HG03457 (cell line): ENCODE results near the gene USP37.

Experiments
- ATAC-seq: cut with Tn5 transposase; IDR thresholded peaks from one replicate; pipeline ENCODE4 v1.9.1; 2021; ENCODE audit warnings: moderate number of reproducible peaks; ENCODE audit not compliant: unreplicated experiment

Gene USP37

DNA sequence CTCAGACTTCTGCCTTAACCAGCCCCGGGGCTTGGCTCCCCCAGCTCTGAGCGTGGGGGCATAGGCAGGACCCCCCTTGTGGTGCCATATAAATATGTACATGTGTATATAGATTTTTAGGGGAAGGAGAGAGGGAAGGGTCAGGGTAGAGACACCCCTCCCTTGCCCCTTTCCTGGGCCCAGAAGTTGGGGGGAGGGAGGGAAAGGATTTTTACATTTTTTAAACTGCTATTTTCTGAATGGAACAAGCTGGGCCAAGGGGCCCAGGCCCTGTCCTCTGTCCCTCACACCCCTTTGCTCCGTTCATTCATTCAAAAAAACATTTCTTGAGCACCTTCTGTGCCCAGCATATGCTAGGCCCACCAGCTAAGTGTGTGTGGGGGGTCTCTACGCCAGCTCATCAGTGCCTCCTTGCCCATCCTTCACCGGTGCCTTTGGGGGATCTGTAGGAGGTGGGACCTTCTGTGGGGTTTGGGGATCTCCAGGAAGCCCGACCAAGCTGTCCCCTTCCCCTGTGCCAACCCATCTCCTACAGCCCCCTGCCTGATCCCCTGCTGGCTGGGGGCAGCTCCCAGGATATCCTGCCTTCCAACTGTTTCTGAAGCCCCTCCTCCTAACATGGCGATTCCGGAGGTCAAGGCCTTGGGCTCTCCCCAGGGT is 162.9 kb downstream of the USP37 start:
- ATAC-seq, result no peak

- no peak for ATAC-seq
These were observed 163.6 kb downstream of the USP37 start for GRCh38 chr2:218404351-218405085.

DNA sequence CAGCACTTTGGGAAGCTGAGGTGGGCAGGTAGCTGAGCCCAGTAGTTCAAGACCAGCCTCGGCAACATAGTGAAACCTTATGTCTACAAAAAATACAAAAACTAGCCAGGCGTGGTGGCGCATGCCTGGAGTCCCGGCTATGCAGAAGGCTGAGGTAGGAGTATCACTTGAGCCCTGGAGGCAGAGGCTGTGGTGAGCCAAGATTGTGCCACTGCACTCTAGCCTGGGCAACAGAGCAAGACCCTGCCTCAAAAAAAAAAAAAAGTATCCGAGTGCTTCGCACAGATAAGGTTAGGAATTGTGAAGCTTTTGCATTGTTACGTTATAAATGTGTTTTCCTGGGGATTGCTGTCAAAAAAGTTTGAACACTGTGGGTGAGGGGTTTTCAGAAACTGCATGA is 164.3 kb downstream of the USP37 start:
- no peak for ATAC-seq

GRCh38 chr2:218402911-218403411 is 165.2 kb downstream of the USP37 start:
- no peak for ATAC-seq

DNA sequence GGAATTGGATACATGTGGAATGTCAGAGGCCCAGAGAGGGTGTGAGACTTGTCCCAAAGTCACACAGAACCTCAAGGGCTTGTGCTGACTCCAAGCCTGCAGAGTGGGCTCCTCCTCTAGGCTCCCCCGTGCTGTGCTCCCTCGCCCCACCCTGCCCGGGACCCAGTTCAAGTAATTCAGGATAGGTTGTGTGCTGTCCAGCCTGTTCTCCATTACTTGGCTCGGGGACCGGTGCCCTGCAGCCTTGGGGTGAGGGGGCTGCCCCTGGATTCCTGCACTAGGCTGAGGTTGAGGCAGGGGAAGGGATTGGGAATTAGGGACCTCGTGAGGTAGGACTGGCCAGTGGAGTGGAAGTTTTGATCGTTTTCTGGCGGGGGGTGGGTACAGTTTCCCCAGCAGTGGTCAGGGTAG is 165.7 kb downstream of the USP37 start:
- ATAC-seq, result no peak

DNA sequence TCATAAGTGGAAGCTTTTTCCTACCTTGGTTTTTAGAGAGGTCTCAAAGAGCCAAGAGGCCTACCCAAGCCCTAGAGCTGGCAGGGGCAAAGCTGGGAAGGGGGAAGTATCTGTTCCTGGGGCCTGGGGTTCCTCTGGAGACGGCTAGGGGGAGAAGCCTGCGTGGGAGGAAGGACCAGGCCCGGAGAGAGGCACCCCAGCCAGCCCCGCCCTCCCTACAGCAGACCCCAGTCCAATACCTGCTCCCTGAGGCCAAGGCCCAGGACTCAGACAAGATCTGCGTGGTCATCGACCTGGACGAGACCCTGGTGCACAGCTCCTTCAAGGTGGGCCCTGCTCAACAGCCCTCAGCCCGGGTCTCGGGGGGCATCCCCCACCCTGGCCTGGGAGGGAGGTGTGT is 166.3 kb downstream of the USP37 start:
- ATAC-seq, result no peak

DNA sequence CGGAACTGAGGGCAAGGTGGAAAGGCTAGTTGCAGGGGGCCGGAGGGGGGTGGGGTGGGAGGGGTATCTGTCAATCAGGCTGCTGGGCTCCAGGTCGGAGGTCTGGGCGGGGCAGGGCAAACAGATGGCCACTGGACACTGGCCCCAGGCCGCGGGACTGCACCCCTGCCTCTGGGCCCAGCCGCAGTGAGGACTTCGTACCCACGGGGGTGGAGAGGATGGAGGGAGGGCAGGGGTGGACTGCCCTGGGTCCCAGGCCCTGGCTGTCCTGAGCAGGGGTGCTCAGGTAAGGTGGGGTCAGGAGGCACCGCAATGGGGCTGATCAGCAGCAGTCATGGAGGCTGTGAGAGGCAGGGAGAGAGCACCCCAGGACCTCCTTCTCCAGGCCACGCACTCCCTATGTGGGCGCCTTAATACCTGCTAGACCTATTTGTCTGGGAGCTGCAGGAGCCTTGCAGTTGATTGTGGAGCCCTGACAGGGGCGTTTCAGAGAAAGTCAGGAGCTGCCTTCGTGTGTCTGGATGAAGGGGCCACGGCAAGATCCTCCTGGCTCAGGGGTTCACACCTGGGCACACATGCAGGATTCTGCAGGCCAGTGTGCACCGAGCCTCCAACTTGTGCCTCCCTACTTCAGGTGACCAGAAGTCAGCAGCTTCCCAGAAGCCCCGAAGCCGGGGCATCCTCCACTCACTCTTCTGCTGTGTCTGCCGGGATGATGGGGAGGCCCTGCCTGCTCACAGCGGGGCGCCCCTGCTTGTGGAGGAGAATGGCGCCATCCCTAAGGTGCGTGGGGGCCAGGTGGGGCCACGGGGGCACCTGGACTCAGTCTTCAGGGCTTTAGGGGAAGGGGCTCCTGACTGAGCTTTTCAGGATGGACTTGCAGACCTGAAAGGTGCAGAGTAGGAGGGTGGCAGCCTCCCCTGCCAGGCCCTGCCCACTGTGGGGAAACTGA is 166.9 kb downstream of the USP37 start:
- no peak for ATAC-seq
